CD14-positive monocyte (primary cell): ENCODE results near the gene NR3C1. TPM values are rescaled to one million over a fixed set of nuclear protein-coding genes. Genes with fewer than 3 reads are reported as not detected.

Experiments
- DNase-seq, 3 donors: peaks; one replicate each; pipeline ENCODE4 v3.0.0-alpha.2; 2011 to 2022
- H2AFZ ChIP-seq: 2 replicates; pipeline ENCODE4 v1.6.0; 2012; ENCODE audit warnings: mild to moderate bottlenecking, low read depth, low read length, inconsistent platforms; ENCODE audit not compliant: insufficient read depth, poor library complexity, severe bottlenecking
- H3K27ac ChIP-seq, 2 donors: 1 replicate in 1 of 2; 2 replicates in 1 of 2; pipeline ENCODE4 v1.5.1; 2012 to 2013; ENCODE audit warnings: low read length in 2 of 2, control low read depth in 1 of 2, inconsistent platforms in 1 of 2, low read depth in 1 of 2, mild to moderate bottlenecking in 1 of 2
- H3K27me3 ChIP-seq, 2 donors: one replicate each; pipeline versions ENCODE4 v1.6.0 to v1.6.1; 2011 to 2013; ENCODE audit warnings: low read length in 2 of 2; ENCODE audit not compliant: control insufficient read depth in 2 of 2, insufficient read depth in 2 of 2
- H3K36me3 ChIP-seq, 2 donors: replicated peaks in 1 of 2; 1 replicate in 1 of 2; 2 replicates in 1 of 2; pipeline versions ENCODE4 v1.5.1 to v1.6.1; 2012 to 2013; ENCODE audit warnings: low read length in 2 of 2, control low read depth in 1 of 2, inconsistent platforms in 1 of 2, mild to moderate bottlenecking in 1 of 2; ENCODE audit not compliant: insufficient read depth in 2 of 2, control insufficient read depth in 1 of 2
- H3K4me1 ChIP-seq, 2 donors: 1 replicate in 1 of 2; 2 replicates in 1 of 2; pipeline versions ENCODE4 v1.5.1 to v1.6.1; 2012 to 2013; ENCODE audit warnings: low read length in 2 of 2, control low read depth in 1 of 2, inconsistent platforms in 1 of 2, mild to moderate bottlenecking in 1 of 2, moderate library complexity in 1 of 2; ENCODE audit not compliant: insufficient read depth in 2 of 2, control insufficient read depth in 1 of 2
- H3K4me2 ChIP-seq: replicated peaks from 2 replicates; pipeline ENCODE3; 2012; ENCODE audit warnings: low read length, moderate library complexity, mild to moderate bottlenecking; ENCODE audit not compliant: poor library complexity, severe bottlenecking; ENCODE audit errors: extremely low read depth
- H3K4me3 ChIP-seq, 3 experiments: fragments of 200-600 bp in 1 of 3; sonication (generic) in 1 of 3; replicated peaks in 1 of 3; 1 replicate in 2 of 3; 2 replicates in 1 of 3; pipeline ENCODE4 v1.5.1; 2011 to 2013; ENCODE audit warnings: low read length in 3 of 3, mild to moderate bottlenecking in 3 of 3, control low read depth in 2 of 3, low read depth in 2 of 3, inconsistent platforms in 1 of 3, moderate library complexity in 1 of 3
- H3K79me2 ChIP-seq: 2 replicates; pipeline ENCODE4 v1.6.0; 2012; ENCODE audit warnings: mild to moderate bottlenecking, control low read depth, inconsistent platforms, low read length, moderate library complexity; ENCODE audit not compliant: insufficient read depth
- H3K9ac ChIP-seq: 2 replicates; pipeline ENCODE4 v1.6.0; 2017; ENCODE audit warnings: low read length, mild to moderate bottlenecking; ENCODE audit not compliant: insufficient read depth, poor library complexity, severe bottlenecking
- H3K9me3 ChIP-seq, 2 donors: replicated peaks in 1 of 2; 1 replicate in 1 of 2; 2 replicates in 1 of 2; pipeline versions ENCODE4 v1.5.1 to v1.6.1; 2012 to 2013; ENCODE audit warnings: low read length in 2 of 2, control low read depth in 1 of 2; ENCODE audit not compliant: control insufficient read depth in 1 of 2, insufficient read depth in 1 of 2
- H4K20me1 ChIP-seq: 2 replicates; pipeline ENCODE4 v1.6.0; 2012; ENCODE audit warnings: mild to moderate bottlenecking, low read length, control low read depth, moderate library complexity; ENCODE audit not compliant: insufficient read depth
- H3K27ac Mint-ChIP-seq, 7 donors: one replicate each; pipeline ENCODE4 v1.8.0; 2020; ENCODE audit warnings: mild to moderate bottlenecking in 7 of 7, mixed read lengths in 7 of 7, moderate library complexity in 6 of 7, inconsistent platforms in 2 of 7
- H3K27me3 Mint-ChIP-seq, 3 donors: one replicate each; pipeline ENCODE4 v1.8.0; 2021 to 2022; ENCODE audit warnings: low read depth in 3 of 3, mild to moderate bottlenecking in 3 of 3, mixed read lengths in 3 of 3, moderate library complexity in 3 of 3, inconsistent platforms in 1 of 3
- H3K36me3 Mint-ChIP-seq, 2 donors: one replicate each; pipeline ENCODE4 v1.8.0; 2020; ENCODE audit warnings: mixed read lengths in 2 of 2, inconsistent platforms in 1 of 2, mild to moderate bottlenecking in 1 of 2
- H3K4me1 Mint-ChIP-seq: one replicate; pipeline ENCODE4 v1.8.0; 2020; ENCODE audit warnings: mild to moderate bottlenecking, mixed read lengths
- H3K4me3 Mint-ChIP-seq, 2 donors: one replicate each; pipeline ENCODE4 v1.8.0; 2020; ENCODE audit warnings: mild to moderate bottlenecking in 2 of 2, mixed read lengths in 2 of 2, moderate library complexity in 1 of 2
- H3K9me3 Mint-ChIP-seq, 7 donors: one replicate each; pipeline ENCODE4 v1.8.0; 2020 to 2022; ENCODE audit warnings: mixed read lengths in 7 of 7, mild to moderate bottlenecking in 6 of 7, moderate library complexity in 6 of 7, inconsistent platforms in 2 of 7
- CTCF ChIP-seq: fragments of 200-600 bp; IDR thresholded peaks from one replicate; pipeline ENCODE4 v1.8.0; 2022; ENCODE audit warnings: antibody characterized with exemption, mild to moderate bottlenecking
- WGBS: methylation state at CpG from one replicate; pipeline ENCODE4 v1.1.5; 2013; ENCODE audit warnings: missing lambda C conversion rate; ENCODE audit not compliant: insufficient coverage; 5-methylcytosine and 5-hydroxymethylcytosine counted together
- intact Hi-C, 2 donors: fragments of 100-400 bp; cut with micrococcal nuclease; formaldehyde crosslinking; loops; one replicate each; pipeline versions ENCODE4 v1.15.0 to v1.15.1; 2023
- polyA plus RNA-seq, 3 donors: library from polyadenylated mRNA; depleted of rRNA in 1 of 3; unstranded in 2 of 3; stranded (reverse) in 1 of 3; fragments of 300-500 nt in 2 of 3; fragments of >200 nt in 1 of 3; fragmentation: Illumina TruSeq in 2 of 3; gene quantifications; 1 replicate in 2 of 3; 2 replicates in 1 of 3; pipeline ENCODE4 v1.2.3, GENCODE V29; 2012 to 2021

NR3C1 gene
- polyA plus RNA-seq, 3 donors: 25.4 to 82.8 (median 75.1) TPM

- Mint-ChIP-seq H3K4me1 (peaks cover 57% of the 10 kb centered on the region), H3K4me3 (peak overlapping the region in 1 of 2 donors; percentile 64), H3K36me3 (peaks cover 0 to 11% of the 10 kb centered on the region in 2 donors), H3K9me3 (peaks cover 0 to 3% (median 0%) of the 10 kb centered on the region in 7 donors), H3K27ac (peak overlapping the region; percentile 92 to 95 (median 94)), H3K27me3 (peaks cover 0 to 5% (median 2%) of the 10 kb centered on the region in 3 donors)
- Histone ChIP-seq H3K4me2 (peak overlapping the region; percentile 58), H3K4me3 (peak overlapping the region in 1 of 3 experiments; percentile 47), H3K79me2 (peaks cover 9% of the 10 kb centered on the region), H2AFZ (no peak overlapping the region), H3K9ac (no peak overlapping the region), H3K4me1 (peaks cover 60 to 61% of the 10 kb centered on the region in 2 donors), H3K27me3 (no peaks in the 10 kb centered on the region), H4K20me1 (no peaks in the 10 kb centered on the region), H3K27ac (peak overlapping the region; percentile 72 to 80), H3K36me3 (no peaks in the 10 kb centered on the region), H3K9me3 (no peaks in the 10 kb centered on the region)
- peak; percentile 52 to 88 (median 81) for DNase-seq
- 100% methylated on average over 1 of the region's 2 CpGs for WGBS
- TF ChIP-seq CTCF: no peak
- intact Hi-C loops: no loop called here
Measured at GRCh38 chr5:143428738-143429420, 25.4 kb upstream of the NR3C1 start.

- intact Hi-C loops: no loop called here
- Histone ChIP-seq H3K4me1 (peaks cover 53 to 54% of the 10 kb centered on the region in 2 donors), H3K27ac (peak overlapping the region; percentile 72 to 80), H3K9ac (no peak overlapping the region), H4K20me1 (no peaks in the 10 kb centered on the region), H3K36me3 (no peaks in the 10 kb centered on the region), H3K4me2 (peak overlapping the region; percentile 58), H3K79me2 (peaks cover 9% of the 10 kb centered on the region), H2AFZ (no peak overlapping the region), H3K27me3 (no peaks in the 10 kb centered on the region), H3K4me3 (peak overlapping the region in 1 of 3 experiments; percentile 47), H3K9me3 (no peaks in the 10 kb centered on the region)
- Mint-ChIP-seq H3K4me3 (peak overlapping the region in 1 of 2 donors; percentile 64), H3K27me3 (peaks cover 0 to 5% (median 2%) of the 10 kb centered on the region in 3 donors), H3K4me1 (peaks cover 51% of the 10 kb centered on the region), H3K36me3 (peaks cover 0 to 7% of the 10 kb centered on the region in 2 donors), H3K27ac (peak overlapping the region; percentile 92 to 95 (median 94)), H3K9me3 (peaks cover 0 to 3% (median 0%) of the 10 kb centered on the region in 7 donors)
- WGBS: no CpG with 5 or more reads among the region's 1 CpG
- peak; percentile 59 to 88 (median 83) for DNase-seq
- TF ChIP-seq CTCF: no peak
Measured at GRCh38 chr5:143428155-143428554, 24.7 kb upstream of the NR3C1 start.
